GM13977 (cell line): ENCODE results near the gene HMG20B.

Source experiments
- DNase-seq: peaks from one replicate; pipeline ENCODE4 v3.0.0; 2012; ENCODE audit warnings: low spot score
- in situ Hi-C: fragments of 300-500 bp; cut with MboI; formaldehyde crosslinking; loops from one replicate; pipeline ENCODE4 v1.12.0; 2022; ENCODE audit warnings: low sequenced_read_pairs, low pct_unique_long_range_greater_than_20kb, mixed read lengths, inconsistent platforms; ENCODE audit not compliant: unreplicated experiment
- TF ChIP-seq, protein P1 (sequence below): IDR thresholded peaks from 2 replicates; pipeline ENCODE4 v1.5.1; 2012; ENCODE audit warnings: mild to moderate bottlenecking, control low read depth; ENCODE audit not compliant: insufficient read depth; ENCODE audit errors: extremely low read depth, missing control alignments

The HMG20B gene

DNA sequence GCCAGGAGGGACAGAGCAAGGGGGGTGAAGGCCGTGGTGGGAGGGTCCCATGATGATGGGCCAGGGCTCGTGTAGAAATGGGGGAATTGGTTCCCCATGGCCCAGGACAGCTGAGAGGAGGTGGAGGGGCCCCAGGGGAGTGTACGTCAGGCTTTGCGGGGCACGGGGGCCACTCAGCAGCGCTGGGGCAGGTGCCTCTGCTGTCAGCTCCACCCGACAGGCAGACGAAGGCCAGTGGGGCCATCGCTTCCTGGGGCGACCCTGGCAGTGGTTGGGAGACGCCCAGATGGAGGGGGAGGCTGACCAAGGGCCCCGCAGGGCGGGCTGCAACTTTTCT lies 35.7 kb upstream of the HMG20B start:
- TF ChIP-seq, protein P1, sequence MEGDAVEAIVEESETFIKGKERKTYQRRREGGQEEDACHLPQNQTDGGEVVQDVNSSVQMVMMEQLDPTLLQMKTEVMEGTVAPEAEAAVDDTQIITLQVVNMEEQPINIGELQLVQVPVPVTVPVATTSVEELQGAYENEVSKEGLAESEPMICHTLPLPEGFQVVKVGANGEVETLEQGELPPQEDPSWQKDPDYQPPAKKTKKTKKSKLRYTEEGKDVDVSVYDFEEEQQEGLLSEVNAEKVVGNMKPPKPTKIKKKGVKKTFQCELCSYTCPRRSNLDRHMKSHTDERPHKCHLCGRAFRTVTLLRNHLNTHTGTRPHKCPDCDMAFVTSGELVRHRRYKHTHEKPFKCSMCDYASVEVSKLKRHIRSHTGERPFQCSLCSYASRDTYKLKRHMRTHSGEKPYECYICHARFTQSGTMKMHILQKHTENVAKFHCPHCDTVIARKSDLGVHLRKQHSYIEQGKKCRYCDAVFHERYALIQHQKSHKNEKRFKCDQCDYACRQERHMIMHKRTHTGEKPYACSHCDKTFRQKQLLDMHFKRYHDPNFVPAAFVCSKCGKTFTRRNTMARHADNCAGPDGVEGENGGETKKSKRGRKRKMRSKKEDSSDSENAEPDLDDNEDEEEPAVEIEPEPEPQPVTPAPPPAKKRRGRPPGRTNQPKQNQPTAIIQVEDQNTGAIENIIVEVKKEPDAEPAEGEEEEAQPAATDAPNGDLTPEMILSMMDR, result no peak
- DNase-seq, result no peak
- in situ Hi-C loops, result no loop called here

DNA sequence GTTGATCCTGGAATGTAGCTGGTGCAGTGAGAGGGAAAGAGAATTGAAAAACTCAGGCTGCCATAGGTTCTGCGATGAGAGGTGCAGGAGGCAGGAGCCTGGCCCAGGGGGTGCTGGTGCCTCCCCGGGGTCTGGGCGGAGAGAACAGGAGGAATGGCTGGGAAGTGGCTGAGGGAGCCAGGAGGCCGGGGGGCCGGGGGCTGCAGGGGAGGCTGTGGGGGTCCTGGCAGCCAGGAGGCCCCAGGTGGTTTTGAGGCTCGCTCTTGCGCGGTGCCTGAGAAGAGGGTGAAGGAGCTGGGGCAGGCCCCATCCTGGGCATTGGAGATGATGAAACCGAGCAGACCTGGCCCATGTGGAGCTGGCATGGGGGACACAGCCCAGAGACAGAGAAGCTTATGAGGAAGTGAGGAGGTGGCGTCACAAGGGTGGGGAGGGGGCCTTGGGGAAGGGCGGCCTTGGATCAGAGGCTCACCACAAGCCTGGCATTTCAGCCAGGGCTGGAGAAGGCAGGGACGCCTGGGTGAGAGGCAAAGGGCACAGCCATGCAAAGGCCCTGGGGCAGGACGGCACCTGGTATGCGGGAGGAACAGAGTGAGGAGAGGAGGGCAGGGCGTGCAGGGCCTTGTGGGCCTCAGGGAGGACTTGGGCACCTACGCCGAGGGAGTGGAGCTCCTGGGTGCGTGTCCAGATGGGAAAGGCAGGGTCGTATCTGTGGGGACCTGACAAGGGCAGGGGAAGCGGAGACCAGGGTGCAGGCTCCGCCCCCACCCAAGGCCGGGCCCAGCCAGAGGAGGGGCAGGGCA lies 35.1 kb upstream of the HMG20B start:
- TF ChIP-seq, protein P1, result no peak
- DNase-seq, result no peak
- in situ Hi-C loops, result no loop called here

DNA sequence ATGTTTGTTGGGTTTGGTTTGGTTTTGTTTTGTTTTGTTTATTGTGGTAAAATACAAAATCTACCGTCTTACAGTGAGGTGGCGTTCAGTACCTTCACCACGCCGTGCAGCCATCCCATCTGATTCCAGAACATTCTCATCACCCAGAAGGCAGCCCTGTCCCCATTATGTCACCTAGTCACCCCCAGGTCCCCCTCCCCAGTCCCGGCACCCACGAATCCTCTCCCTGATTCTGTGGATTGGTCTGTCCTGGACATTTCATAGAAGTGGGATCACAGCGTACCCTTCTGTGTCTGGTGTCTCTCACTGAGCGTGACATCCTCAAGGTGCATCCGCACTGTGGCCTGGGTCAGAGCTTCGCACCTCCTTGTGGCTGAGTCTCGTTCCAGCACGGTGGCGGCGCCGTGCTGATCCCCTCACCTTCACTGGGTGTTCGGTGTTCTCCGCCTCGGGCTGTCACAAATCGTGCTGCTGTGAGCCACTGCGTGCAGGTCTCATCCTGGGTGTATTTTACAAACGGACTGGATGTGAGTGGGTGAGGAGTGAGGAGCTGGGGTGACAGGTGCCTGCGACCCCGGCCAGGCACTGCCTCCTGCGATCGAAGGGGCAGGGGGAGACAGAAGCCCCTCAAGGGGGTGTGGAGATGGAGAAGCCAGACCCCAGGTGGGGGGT lies 34.4 kb upstream of the HMG20B start:
- TF ChIP-seq, protein P1, result no peak
- in situ Hi-C loops, result no loop called here
- no peak for DNase-seq

DNA sequence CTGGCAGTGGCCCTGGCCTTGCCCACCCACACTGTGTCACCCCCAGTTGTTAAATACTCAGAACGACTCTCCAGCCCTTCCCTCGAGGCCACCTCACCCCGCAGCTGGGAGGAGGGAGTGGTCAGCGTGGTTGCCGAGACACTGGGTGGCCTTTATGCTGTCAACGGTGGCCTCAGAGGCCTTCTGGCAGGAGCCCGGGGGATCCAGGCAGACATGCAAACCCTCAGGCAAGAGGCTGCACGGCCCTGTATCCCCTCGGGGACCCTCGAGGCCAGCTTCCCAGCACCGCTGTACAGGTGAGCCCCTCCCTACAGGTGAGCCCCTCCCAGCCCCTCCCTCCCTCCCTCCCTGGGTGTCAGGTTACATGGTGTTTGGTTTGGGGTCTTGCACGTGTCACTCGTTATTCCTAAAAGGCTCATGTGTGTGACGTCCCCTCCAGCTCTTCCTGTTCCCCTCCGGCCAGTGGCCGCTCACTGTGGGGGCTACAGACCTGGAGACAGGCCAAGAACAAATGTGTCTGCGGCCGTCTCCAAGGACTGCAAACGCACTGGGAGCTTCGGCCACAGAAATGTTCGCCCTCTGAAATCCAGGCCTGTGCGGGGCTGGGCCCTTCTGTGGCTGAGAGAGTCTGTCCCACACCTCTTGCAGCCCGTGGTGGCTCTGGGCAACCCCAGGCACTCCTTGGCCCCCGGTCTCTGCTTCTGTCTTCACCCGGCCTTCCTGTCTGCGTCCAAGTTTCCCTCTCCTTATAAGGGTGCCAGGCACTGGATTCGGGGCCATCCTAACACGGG lies 33.6 kb upstream of the HMG20B start, which contains the start of gene TEKTIP1:
Gene TEKTIP1 (plus strand): TSS at position 210 of the 791 bp plus-strand sequence. CDS start 4 bp downstream, at position 214.
- no peak for DNase-seq

DNA sequence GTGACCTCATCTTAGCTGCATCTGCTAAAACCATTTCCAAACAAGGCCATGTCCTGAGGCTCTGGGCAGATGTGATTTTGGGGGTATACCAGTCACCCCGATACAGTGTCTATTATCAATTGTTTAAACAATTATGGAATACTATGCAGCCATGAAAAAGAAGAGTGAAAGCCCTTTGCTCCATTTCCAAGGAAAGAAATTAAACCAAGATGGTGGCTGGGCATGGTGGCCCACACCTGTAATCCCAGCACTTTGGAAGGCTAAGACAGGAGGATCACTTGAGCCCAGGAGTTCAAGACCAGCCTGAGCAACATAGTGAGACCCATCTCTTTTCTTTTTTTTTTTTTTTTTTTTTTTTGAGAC lies 33.0 kb upstream of the HMG20B start:
- DNase-seq, result no peak
- TF ChIP-seq, protein P1, result no peak
- in situ Hi-C loops, result no loop called here

More for the DNA sequence above, 33.6 kb upstream of the HMG20B start, which contains the start of gene TEKTIP1:
- TF ChIP-seq, protein P1, result no peak
- in situ Hi-C loops, result no loop called here

DNA sequence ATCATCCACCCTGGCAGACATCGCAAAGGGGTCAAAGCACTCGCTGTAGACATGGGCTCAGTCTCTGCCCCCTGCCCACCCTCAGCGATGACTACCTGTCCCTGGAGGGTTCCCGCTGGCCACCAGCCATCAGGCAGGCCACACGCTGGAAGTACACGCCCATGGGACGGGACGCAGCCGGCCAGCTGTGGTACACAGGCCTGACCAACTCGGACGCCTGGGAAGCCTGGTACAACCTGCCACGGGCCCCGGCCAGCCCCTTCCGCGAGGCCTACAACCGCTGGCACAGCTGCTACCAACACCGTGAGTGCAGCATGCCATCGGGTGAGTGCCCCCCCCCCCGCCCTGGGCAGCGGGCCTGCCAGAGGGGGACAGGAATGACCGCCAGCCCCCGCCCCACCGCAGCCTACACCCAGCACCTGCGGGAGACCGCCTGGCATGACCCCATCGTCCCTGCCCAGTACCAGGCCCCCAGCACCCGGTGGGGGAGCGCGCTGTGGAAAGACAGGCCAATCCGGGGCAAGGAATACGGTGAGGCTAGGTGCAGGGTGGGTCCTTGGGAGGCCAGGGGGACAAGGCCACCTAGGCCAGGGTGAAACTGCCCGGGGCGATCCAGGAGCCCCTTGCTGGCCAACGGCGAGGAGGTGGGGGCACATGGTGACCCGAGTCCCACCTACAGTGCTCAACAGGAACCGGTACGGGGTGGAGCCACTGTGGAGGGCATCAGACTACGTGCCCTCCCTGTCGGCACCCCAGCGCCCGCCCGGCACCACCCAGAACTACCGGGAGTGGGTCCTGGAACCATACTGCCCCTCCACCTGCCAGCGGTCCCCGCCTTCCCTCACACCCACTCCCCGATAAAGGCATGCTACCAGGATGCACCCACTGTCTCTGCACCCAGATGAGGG lies 29.3 kb upstream of the HMG20B start:
- in situ Hi-C loops, result no loop called here
- no peak for DNase-seq
- TF ChIP-seq, protein P1, result no peak
